HepG2 (cell line): ENCODE results near the gene BCAS3. TPM values are rescaled to one million over a fixed set of nuclear protein-coding genes. Genes with fewer than 3 reads are reported as not detected.

Experiments
- ATAC-seq: fragments of 200-7000 bp; cut with Tn5 transposase; 3 replicates; pipeline ENCODE4 v1.9.1; 2020; ENCODE audit warnings: mild to moderate bottlenecking, moderate library complexity
- BruUV-seq: library from RNA; stranded (reverse); fragments of 400-500 nt; replicated peaks from 2 replicates; lab custom pipeline; 2021; lab: Mats Ljungman, UMichigan
- CTCF ChIA-PET: fragments of 300-600 bp; formaldehyde crosslinking; extraction: SDS; loops from one replicate; lab custom pipeline; 2021; ENCODE audit warnings: low total read pairs, inconsistent platforms, low intra/inter-chr PET ratio; lab: Yijun Ruan, JAX
- POLR2A ChIA-PET: fragments of 350-600 bp; sonication (Branson Sonifier 250); formaldehyde crosslinking; loops from one replicate; lab custom pipeline; 2020; ENCODE audit warnings: antibody characterized with exemption, inconsistent platforms; lab: Yijun Ruan, JAX
- DNase-seq: peaks from one replicate; pipeline ENCODE4 v3.0.0-alpha.2; 2015; ENCODE audit warnings: low spot score
- FAIRE-seq: peaks from 3 replicates; lab custom pipeline; 2011; peaks lifted over from hg19 to GRCh38; lab: Jason Lieb, UNC
- H2AFZ ChIP-seq: one replicate; pipeline ENCODE4 v1.6.1; 2011; ENCODE audit warnings: low read length, inconsistent platforms
- H3K27ac ChIP-seq: fragments of 300-600 bp; 3 replicates; pipeline ENCODE4 v1.8.0; 2011; ENCODE audit warnings: mixed run types, mild to moderate bottlenecking, mixed read lengths, low read length, inconsistent platforms; ENCODE audit not compliant: insufficient read depth; ENCODE audit errors: extremely low read length
- H3K27me3 ChIP-seq, 2 experiments: fragments of 200-600 bp in 1 of 2; 2 replicates in 1 of 2; 3 replicates in 1 of 2; pipeline versions ENCODE4 v1.6.0 to v1.8.0; 2011; ENCODE audit warnings: low read length in 2 of 2, mild to moderate bottlenecking in 2 of 2, moderate library complexity in 2 of 2, inconsistent platforms in 1 of 2; ENCODE audit not compliant: insufficient read depth in 2 of 2, control insufficient read depth in 1 of 2
- H3K36me3 ChIP-seq, 2 experiments: fragments of 200-600 bp in 1 of 2; replicated peaks in 1 of 2; 2 replicates in 1 of 2; 3 replicates in 1 of 2; pipeline versions ENCODE4 v1.5.1 to v1.8.0; 2011; ENCODE audit warnings: low read length in 2 of 2, inconsistent platforms in 1 of 2; ENCODE audit not compliant: insufficient read depth in 2 of 2, control insufficient read depth in 1 of 2
- H3K4me1 ChIP-seq: 2 replicates; pipeline ENCODE4 v1.5.1; 2012; ENCODE audit warnings: low read length, inconsistent platforms; ENCODE audit not compliant: insufficient read depth
- H3K4me2 ChIP-seq: 2 replicates; pipeline ENCODE4 v1.6.0; 2011; ENCODE audit warnings: low read depth, low read length, inconsistent platforms
- H3K4me3 ChIP-seq, 3 experiments: fragments of 200-600 bp in 1 of 3; sonication (generic), shearing (Covaris generic) in 1 of 3; replicated peaks in 1 of 3; 2 replicates each; pipeline ENCODE4 v1.5.1; 2011 to 2016; ENCODE audit warnings: low read length in 3 of 3, inconsistent platforms in 2 of 3, low read depth in 2 of 3, mild to moderate bottlenecking in 2 of 3, control low read depth in 1 of 3, mixed read lengths in 1 of 3; ENCODE audit not compliant: insufficient read depth in 1 of 3
- H3K79me2 ChIP-seq: one replicate; pipeline ENCODE4 v1.6.1; 2011; ENCODE audit warnings: low read length, inconsistent platforms; ENCODE audit not compliant: insufficient read depth
- H3K9ac ChIP-seq: 2 replicates; pipeline ENCODE4 v1.6.0; 2011; ENCODE audit warnings: mild to moderate bottlenecking, low read depth, low read length, inconsistent platforms; ENCODE audit not compliant: insufficient read depth
- H3K9me3 ChIP-seq: 2 replicates; pipeline ENCODE4 v1.5.1; 2012; ENCODE audit warnings: mild to moderate bottlenecking, low read length
- H4K20me1 ChIP-seq: 2 replicates; pipeline ENCODE4 v1.6.0; 2011; ENCODE audit warnings: inconsistent platforms, mild to moderate bottlenecking, low read length, moderate library complexity; ENCODE audit not compliant: insufficient read depth
- ARHGAP35 ChIP-seq: sonication (generic); formaldehyde crosslinking; IDR thresholded peaks from 2 replicates; pipeline ENCODE4 v1.9.0; 2022; ENCODE audit warnings: mild to moderate bottlenecking, inconsistent platforms, moderate library complexity, missing genetic modification reagents, borderline replicate concordance
- ATRX ChIP-seq: sonication (generic); formaldehyde crosslinking; IDR thresholded peaks from 2 replicates; pipeline ENCODE4 v1.4.0; 2020; ENCODE audit warnings: missing genetic modification reagents, borderline replicate concordance
- HOXA3 ChIP-seq: sonication (generic); formaldehyde crosslinking; IDR thresholded peaks from 2 replicates; pipeline ENCODE4 v1.5.0; 2020; ENCODE audit warnings: missing genetic modification reagents
- HOXA5 ChIP-seq: sonication (generic); formaldehyde crosslinking; IDR thresholded peaks from 2 replicates; pipeline ENCODE4 v1.4.0; 2020; ENCODE audit warnings: missing genetic modification reagents
- MEIS2 ChIP-seq: sonication (generic); formaldehyde crosslinking; IDR thresholded peaks from 2 replicates; pipeline ENCODE4 v1.9.0; 2021; ENCODE audit warnings: mild to moderate bottlenecking, missing genetic modification reagents
- PCBP1 ChIP-seq: fragments of 200-400 bp; formaldehyde crosslinking; IDR thresholded peaks from 2 replicates; pipeline ENCODE4 v1.6.1; 2017; ENCODE audit warnings: mild to moderate bottlenecking, low read depth, low read length, borderline replicate concordance
- SIN3B ChIP-seq: fragments of 150-350 bp; IDR thresholded peaks from 2 replicates; pipeline ENCODE4 v1.6.1; 2014; ENCODE audit warnings: low read length
- UBTF ChIP-seq: sonication (generic); formaldehyde crosslinking; IDR thresholded peaks from 2 replicates; pipeline ENCODE4 v1.4.0; 2020; ENCODE audit warnings: mild to moderate bottlenecking, missing genetic modification reagents
- ZFP62 ChIP-seq: sonication (generic); formaldehyde crosslinking; IDR thresholded peaks from 2 replicates; pipeline ENCODE4 v1.4.0; 2020; ENCODE audit warnings: missing genetic modification reagents
- ZNF660 ChIP-seq: sonication (generic); formaldehyde crosslinking; IDR thresholded peaks from 2 replicates; pipeline ENCODE4 v1.5.1; 2020; ENCODE audit warnings: mild to moderate bottlenecking, low read depth, missing genetic modification reagents, borderline replicate concordance
- ZNF709 ChIP-seq: sonication (generic); formaldehyde crosslinking; IDR thresholded peaks from 2 replicates; pipeline ENCODE4 v1.5.0; 2020; ENCODE audit warnings: mild to moderate bottlenecking, missing genetic modification reagents
- ZNF777 ChIP-seq: sonication (generic); formaldehyde crosslinking; IDR thresholded peaks from 2 replicates; pipeline ENCODE4 v1.4.0; 2020; ENCODE audit warnings: missing genetic modification reagents
- ZSCAN22 ChIP-seq: sonication (generic); formaldehyde crosslinking; IDR thresholded peaks from 2 replicates; pipeline ENCODE4 v1.4.0; 2020; ENCODE audit warnings: mild to moderate bottlenecking, missing genetic modification reagents
- WGBS: methylation state at CpG from one replicate; pipeline ENCODE4 v1.1.6; 2017; ENCODE audit warnings: low lambda C conversion rate; 5-methylcytosine and 5-hydroxymethylcytosine counted together
- in situ Hi-C: cut with HindIII; loops from 2 replicates; pipeline ENCODE4 v1.10.0; 2017; ENCODE audit warnings: low pct_unique_long_range_greater_than_20kb; ENCODE audit not compliant: extremely low pct_ligation_motif_present
- intact Hi-C: fragments of 100-400 bp; cut with micrococcal nuclease; formaldehyde crosslinking; loops from one replicate; pipeline ENCODE4 v1.10.0; 2022; ENCODE audit not compliant: unreplicated experiment
- polyA plus RNA-seq, 8 experiments: library from polyadenylated mRNA; depleted of rRNA in 3 of 8; stranded (reverse) in 7 of 8; unstranded in 1 of 8; fragments of >200 nt; fragmentation: Illumina TruSeq in 4 of 8; extraction: Trizol in 4 of 8; gene quantifications; 2 replicates each; pipeline versions ENCODE4 v1.2.1 to v1.2.3, GENCODE V29; 2011 to 2016; ENCODE audit warnings: low read depth in 4 of 8, missing spikeins in 1 of 8, mixed read lengths in 1 of 8; ENCODE audit not compliant: insufficient read depth in 1 of 8
- total RNA-seq, 5 experiments: library from RNA; depleted of rRNA; stranded (reverse); fragments of >200 nt; fragmentation: Illumina TruSeq; extraction: Trizol; gene quantifications; 2 replicates each; pipeline ENCODE4 v1.2.3, GENCODE V29; 2016; ENCODE audit warnings: low read depth in 1 of 5

The BCAS3 gene
- total and polyA plus RNA-seq, 2 of the 13 experiments (the other 11 are each of a cell fraction or from before 2014, with no cell fraction given) = 10.7 to 11.2 TPM

GRCh38 chr17:61305024-61305423, 627.4 kb downstream of the BCAS3 start:
- H3K4me3 ChIP-seq = no peak overlapping the region
- BruUV-seq = no TSS peak
- ATAC-seq (no peak), FAIRE-seq (no peak), DNase-seq (no peak)
- TF ChIP-seq HOXA3 (CRISPR knock-in tag) = no peak
- TF ChIP-seq ZNF777 = no peak
- no peak for TF ChIP-seq ATRX (CRISPR knock-in tag)
- TF ChIP-seq MEIS2 (CRISPR knock-in tag) = no peak
- no peak for TF ChIP-seq SIN3B
- TF ChIP-seq ZNF660 = no peak
- TF ChIP-seq ZSCAN22 = no peak
- no peak for TF ChIP-seq ARHGAP35
- no peak for TF ChIP-seq ZNF709 (CRISPR knock-in tag)
- no peak for TF ChIP-seq ZFP62 (CRISPR knock-in tag)
- no peak overlapping the region for H3K9ac ChIP-seq
- no peak overlapping the region for H3K27ac ChIP-seq
- 10% methylated on average over 1 of the region's 1 CpG for WGBS
- H3K36me3 ChIP-seq = no peaks in the 10 kb centered on the region
- in situ Hi-C loops (no loop called here), intact Hi-C loops (no loop called here)
- no peaks in the 10 kb centered on the region for H3K27me3 ChIP-seq
- no peaks in the 10 kb centered on the region for H3K9me3 ChIP-seq
- POLR2A ChIA-PET = no interaction called here
- no peaks in the 10 kb centered on the region for H3K79me2 ChIP-seq
- no peak overlapping the region for H2AFZ ChIP-seq
- CTCF ChIA-PET = no interaction called here
- no peaks in the 10 kb centered on the region for H4K20me1 ChIP-seq
- H3K4me2 ChIP-seq = no peak overlapping the region
- peaks cover 25% of the 10 kb centered on the region for H3K4me1 ChIP-seq

GRCh38 chr17:61306003-61306402, 628.4 kb downstream of the BCAS3 start:
- no peak for ATAC-seq
- no peak for FAIRE-seq
- BruUV-seq = no TSS peak
- Histone ChIP-seq H3K27me3 (no peaks in the 10 kb centered on the region), H3K4me3 (no peak overlapping the region), H3K27ac (no peak overlapping the region), H3K9me3 (no peaks in the 10 kb centered on the region), H3K79me2 (no peaks in the 10 kb centered on the region), H2AFZ (no peak overlapping the region), H4K20me1 (no peaks in the 10 kb centered on the region), H3K4me2 (no peak overlapping the region), H3K4me1 (peaks cover 24% of the 10 kb centered on the region), H3K36me3 (no peaks in the 10 kb centered on the region), H3K9ac (no peak overlapping the region)
- intact Hi-C loops = no loop called here
- POLR2A ChIA-PET = no interaction called here
- no peak for DNase-seq
- TF ChIP-seq PCBP1 = no peak
- TF ChIP-seq UBTF (CRISPR knock-in tag) = no peak
- no peak for TF ChIP-seq HOXA5
- CTCF ChIA-PET = no interaction called here
- 72% methylated on average over 2 of the region's 2 CpGs for WGBS
- in situ Hi-C loops = no loop called here
